SHP77 (cell line): ENCODE results near the gene C1orf167.
A peak's percentile ranks its signal among the peaks of the same experiment; 100 is the strongest.

Experiments
- DNase-seq, 2 experiments: peaks; one replicate each; lab custom pipeline; 2025; lab: John Stamatoyannopoulos, UW

C1orf167 gene

DNA sequence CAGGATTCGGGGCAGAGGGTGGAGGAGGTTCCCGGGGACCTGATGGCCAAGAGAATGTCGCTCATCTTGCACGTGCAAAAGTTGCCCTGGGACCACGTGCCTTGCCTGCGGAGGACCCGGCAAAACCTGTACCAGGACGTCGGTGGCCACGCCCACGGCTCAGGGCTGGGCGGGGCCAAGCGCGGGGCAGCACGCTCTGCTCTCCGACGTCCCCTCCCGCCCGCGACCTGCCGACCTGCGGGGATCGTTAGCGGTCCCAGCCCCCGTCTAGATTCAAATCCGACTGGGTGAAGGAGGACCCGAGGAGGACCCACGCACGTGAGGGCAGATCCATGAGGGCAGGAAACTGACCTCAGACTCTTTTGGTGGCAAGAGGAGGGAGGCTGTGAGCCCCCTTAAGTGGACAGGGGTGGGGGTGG, at the start of gene C1orf167:
Gene C1orf167, plus strand, starts transcription at position 206 of the 419 bp plus-strand sequence. CDS start 2,208 bp downstream, outside the sequence.
- DNase-seq: no peak

- DNase-seq: no peak
Measured at GRCh38 chr1:11712285-11712684, 49.7 kb upstream of the C1orf167 start.

GRCh38 chr1:11713095-11713494, 48.9 kb upstream of the C1orf167 start:
- no peak for DNase-seq

DNA sequence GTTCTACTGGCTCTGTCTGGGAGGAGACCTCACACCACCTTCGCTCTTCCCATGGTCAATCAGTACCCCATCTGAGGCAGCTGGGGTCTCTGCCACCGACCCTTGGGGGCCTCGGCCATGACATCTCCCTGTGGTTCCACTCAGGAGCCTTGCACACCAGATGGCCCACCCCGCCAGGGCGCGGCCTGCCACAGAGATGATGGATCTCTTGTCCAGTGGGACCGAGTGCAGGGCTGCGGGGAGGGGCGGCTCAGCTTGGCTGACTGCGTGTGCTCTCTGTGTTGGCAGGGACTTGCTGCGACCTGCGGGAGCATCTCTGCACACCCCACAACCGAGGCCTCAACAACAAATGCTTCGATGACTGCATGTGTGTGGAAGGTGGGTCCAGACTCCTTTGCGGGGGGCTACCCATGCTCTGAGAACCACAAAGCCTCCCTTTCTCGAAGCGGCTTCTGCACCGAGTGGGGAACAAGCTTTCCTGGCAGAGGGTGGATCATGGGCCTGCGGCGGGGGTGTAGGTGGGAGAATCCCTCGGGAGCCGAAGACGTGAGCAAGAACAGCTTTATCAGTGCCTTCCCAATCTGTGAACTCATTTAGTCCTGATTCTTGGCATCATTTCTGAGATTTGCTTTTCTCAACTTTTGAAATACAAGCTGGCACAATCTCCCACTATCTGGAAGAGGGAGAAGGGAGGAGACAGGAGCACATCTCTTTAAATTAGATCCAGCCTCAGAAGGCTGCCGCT, 47.0 kb upstream of the C1orf167 start:
- DNase-seq: no peak

- peak; percentile 19 to 38 for DNase-seq
Measured at GRCh38 chr1:11719313-11720032, 42.5 kb upstream of the C1orf167 start.

DNA sequence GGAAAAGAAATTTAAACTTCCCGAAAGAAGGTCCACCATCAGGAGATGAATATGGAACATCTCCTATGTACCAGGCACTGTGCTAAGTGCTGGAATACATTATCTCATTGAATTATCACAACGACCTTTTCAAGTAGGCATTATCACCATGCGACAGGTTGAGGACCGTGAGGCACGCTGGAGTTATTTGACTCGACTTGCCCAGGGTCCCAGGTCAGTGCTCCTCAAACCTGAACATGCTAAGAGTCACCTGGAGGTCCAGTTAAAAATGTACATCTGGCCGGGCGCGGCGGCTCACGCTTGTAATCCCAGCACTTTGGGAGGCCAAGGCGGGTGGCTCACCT, 42.0 kb upstream of the C1orf167 start:
- no peak for DNase-seq

- no peak for DNase-seq
Measured at GRCh38 chr1:11720525-11720924, 41.5 kb upstream of the C1orf167 start.

- no peak for DNase-seq
Measured at GRCh38 chr1:11721311-11721710, 40.7 kb upstream of the C1orf167 start.

DNA sequence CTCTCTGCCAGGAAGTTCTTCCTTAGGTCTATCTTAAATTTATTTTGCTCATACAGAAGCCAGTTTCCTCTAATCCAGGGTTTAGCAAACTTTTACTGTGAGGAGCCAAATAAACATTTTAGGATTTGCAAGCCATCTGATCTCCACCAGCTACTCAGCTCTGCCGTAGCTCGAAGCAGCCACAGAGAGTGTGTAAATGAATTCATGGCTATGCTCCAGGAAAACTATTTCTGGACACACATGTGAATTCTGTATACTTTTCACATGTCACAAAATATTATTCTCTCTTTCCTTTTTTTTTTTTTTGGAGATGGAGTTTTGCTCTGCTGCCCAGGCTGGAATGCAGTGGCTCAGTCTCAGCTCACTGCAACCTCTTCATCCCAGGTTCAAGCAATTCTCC, 39.5 kb upstream of the C1orf167 start:
- DNase-seq: no peak

DNA sequence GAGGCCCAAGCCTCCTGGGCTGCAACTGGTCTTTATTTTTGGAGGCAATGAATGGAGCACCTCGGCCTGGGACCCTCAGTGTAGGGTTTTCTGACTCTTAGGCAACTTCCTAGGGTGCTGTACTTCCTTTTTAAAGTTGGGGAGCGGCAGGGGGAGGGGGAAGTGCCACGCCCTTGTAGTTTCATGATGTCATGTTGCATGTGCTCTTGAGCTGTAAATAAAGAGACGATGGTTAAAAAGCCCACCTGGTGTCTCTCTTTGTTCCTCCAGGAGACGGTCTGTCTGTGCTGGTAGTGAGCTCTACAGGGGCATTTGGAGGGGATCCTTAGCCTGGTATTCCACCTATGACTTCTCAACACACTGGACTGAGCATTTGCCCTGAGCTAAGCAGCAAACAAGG, 36.4 kb upstream of the C1orf167 start:
- DNase-seq: no peak

DNA sequence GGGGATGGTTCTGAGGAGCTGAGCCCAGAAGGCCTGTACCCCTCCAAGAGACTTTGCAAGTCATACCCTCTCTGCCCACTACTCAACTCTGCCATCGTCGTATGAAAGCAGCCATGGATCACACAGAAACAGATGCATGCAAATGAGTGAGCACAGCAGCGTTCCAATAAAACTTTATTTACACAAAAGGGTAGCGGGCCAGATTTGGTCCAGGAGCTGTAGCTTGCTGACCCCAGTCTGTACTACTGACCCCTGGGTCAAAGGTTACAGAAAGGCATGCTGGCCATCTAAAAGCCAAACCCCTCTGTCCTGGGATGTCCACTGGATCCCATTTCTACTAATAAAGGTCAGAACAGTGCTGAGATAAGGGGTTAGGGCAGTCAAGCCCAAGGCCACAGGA, 34.9 kb upstream of the C1orf167 start:
- no peak for DNase-seq

DNA sequence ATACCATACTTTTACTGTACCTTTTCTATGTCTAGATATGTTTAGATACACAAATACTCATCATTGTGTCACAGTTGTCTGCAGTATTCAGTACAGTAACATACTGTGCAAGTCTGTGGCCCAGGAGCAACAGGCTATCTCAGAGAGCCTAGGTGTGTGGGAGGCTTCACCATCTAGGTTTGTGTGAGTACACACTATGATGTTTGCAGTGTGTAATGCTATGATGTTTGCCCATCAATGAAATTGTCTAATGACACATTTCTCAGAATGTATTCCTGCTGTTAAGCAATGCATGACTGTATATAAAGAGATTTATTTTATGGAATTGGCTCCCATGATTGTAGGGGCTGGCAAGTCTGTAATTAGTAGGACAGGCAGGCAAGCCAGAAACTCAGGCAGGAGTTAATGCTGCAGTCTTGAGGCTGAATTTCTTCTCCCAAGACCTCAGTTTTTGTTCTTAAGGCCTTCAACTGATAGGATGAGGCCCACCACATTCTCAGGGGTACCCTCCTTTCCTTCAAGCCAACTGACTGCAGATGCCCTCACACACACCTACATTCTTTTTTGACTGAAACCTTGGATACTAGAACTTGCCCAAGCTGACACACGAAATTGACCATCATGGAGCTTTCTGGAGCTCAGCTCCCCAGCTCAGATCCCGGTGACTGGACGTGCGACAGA, 33.7 kb upstream of the C1orf167 start:
- no peak for DNase-seq

- no peak for DNase-seq
Measured at GRCh38 chr1:11729155-11729497, 32.9 kb upstream of the C1orf167 start.

DNA sequence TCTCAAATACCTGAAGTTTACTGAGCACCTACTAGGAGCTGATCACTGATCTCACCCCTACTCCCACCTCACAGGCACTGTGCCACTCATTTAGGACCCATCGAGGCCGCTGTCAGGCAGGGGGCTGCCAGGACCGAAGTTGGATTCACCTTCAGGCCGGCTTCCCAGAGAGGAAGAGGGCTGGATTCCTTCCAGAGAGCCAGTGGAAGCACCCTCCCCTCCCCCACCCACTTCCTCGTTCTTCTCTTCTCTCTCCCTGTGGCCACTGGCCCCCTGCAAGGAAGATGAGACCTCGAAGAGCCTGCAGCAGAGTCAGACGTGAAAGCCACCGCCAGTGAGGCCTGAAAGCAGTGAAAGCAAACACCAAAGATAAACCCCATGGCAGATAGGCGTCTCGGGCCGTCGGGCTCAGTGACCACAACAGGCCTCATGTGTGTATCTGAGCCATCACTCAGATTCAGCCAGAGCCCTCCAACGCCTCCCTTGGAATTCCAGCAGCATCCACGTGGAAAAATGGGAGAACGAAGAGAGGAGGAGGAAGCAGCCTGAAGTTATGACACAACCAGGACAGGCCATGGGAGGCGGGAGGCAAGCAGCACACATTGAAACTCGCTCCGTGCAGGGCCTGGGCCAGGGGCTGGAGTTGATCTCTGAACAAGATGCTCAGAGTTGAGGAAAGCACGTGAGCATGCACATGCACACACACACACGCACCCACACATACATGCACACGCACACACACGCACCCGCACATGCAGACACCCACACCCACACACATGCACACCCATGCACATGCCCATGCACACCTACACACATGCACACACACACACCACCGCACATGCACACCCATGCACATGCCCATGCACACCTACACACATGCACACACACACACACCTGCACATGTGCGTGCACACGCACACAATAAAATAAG, 32.2 kb upstream of the C1orf167 start:
- no peak for DNase-seq

DNA sequence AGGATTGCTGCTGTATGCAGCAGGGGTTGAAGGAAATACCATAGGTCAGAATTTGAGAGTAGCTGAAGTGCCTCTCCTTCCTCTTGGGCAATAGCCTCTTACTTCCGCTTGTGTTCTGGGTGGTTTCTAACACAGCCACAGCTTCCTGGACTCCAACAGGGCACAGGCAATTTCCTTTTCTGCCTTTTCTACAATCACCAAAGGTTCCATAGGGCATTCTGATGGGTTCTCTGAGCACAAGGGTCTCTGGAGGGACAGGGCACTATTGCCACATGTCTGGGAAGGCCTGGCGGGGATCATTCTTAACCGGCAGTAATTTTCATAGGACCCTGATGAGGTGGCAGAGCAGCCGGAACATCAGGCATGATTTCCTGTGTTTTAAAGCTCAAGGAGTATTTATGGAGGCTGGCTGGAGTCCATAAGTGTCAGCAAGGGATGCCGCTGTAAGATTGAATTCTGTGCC, 31.5 kb upstream of the C1orf167 start:
- no peak for DNase-seq

- no peak for DNase-seq
Measured at GRCh38 chr1:11731691-11732283, 30.2 kb upstream of the C1orf167 start.

DNA sequence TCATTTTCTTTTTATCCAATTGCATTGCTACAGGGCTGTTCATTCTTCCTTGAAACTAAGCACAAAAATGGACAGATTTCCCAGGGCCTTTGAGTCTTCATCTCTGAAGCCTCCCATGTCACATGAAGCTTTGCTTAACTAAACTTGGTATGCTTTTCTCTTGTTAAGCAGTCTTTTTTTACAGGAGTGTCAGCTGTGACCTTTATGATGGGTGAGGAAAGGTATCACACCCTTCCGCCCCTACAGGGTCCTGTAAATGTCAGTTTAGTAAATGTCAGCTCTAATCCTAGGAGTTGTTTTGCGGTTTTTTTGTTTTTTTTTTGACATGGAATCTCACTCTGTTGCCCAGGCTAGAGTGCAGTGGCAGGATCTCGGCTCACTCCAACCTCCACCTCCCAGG, 28.7 kb upstream of the C1orf167 start:
- DNase-seq: no peak

- DNase-seq: no peak
Measured at GRCh38 chr1:11735531-11735853, 26.5 kb upstream of the C1orf167 start.

GRCh38 chr1:11735854-11736745, 25.9 kb upstream of the C1orf167 start, which contains the start of gene AGTRAP:
Gene AGTRAP, plus strand, starts transcription at chr1:11736136. Its CDS starts 73 bp downstream, at chr1:11736209.
- peak; percentile 80 to 85 for DNase-seq
